GM19238 (cell line): Measurements from ENCODE around the gene FSD2.

Experiments used
- DNase-seq: peaks from one replicate; pipeline ENCODE4 v3.0.0; 2011; ENCODE audit warnings: low spot score; ENCODE audit not compliant: insufficient read length

Gene FSD2

GRCh38 chr15:82805994-82806406 is at the start of gene FSD2:
Gene FSD2 (minus strand): TSS chr15:82806069. CDS start chr15:82787390, 18,679 bp downstream.
- peak; percentile 37 for DNase-seq

GRCh38 chr15:82854554-82854953 is 48.7 kb upstream of the FSD2 start:
- no peak for DNase-seq

GRCh38 chr15:82852941-82853561 is 47.2 kb upstream of the FSD2 start:
- no peak for DNase-seq

GRCh38 chr15:82851981-82852511 is 46.2 kb upstream of the FSD2 start:
- DNase-seq: no peak

- DNase-seq: no peak
Measured at GRCh38 chr15:82851306-82851850, 45.5 kb upstream of the FSD2 start.

GRCh38 chr15:82850731-82851130 is 44.9 kb upstream of the FSD2 start:
- DNase-seq: no peak

- DNase-seq: peak; percentile 52
Measured at GRCh38 chr15:82849556-82850512, 44.0 kb upstream of the FSD2 start.

GRCh38 chr15:82848241-82848993 is 42.5 kb upstream of the FSD2 start:
- no peak for DNase-seq

- DNase-seq: no peak
Measured at GRCh38 chr15:82847703-82848102, 41.8 kb upstream of the FSD2 start.

- no peak for DNase-seq
Measured at GRCh38 chr15:82846621-82847020, 40.8 kb upstream of the FSD2 start.

- no peak for DNase-seq
Measured at GRCh38 chr15:82845686-82846085, 39.8 kb upstream of the FSD2 start.

- DNase-seq: no peak
Measured at GRCh38 chr15:82843566-82843965, 37.7 kb upstream of the FSD2 start.

- no peak for DNase-seq
Measured at GRCh38 chr15:82840166-82840565, 34.3 kb upstream of the FSD2 start.

GRCh38 chr15:82839136-82839535 is 33.3 kb upstream of the FSD2 start:
- no peak for DNase-seq

- no peak for DNase-seq
Measured at GRCh38 chr15:82838096-82838735, 32.3 kb upstream of the FSD2 start.

- no peak for DNase-seq
Measured at GRCh38 chr15:82835391-82835917, 29.6 kb upstream of the FSD2 start.

GRCh38 chr15:82833362-82833682 is 27.5 kb upstream of the FSD2 start:
- no peak for DNase-seq

- no peak for DNase-seq
Measured at GRCh38 chr15:82832601-82833361, 26.9 kb upstream of the FSD2 start.

- no peak for DNase-seq
Measured at GRCh38 chr15:82831894-82832600, 26.2 kb upstream of the FSD2 start.
